Muscle of arm (tissue), 12 donors: ENCODE data around the gene IGFBP4. TPM values are rescaled to one million over a fixed set of nuclear protein-coding genes. Genes with fewer than 3 reads are reported as not detected.

ENCODE experiments used
- DNase-seq: peaks from one replicate; pipeline ENCODE4 v3.0.0-alpha.2; 2013
- polyA plus RNA-seq, 12 donors: library from polyadenylated mRNA; unstranded; fragments of 120-200 nt; gene quantifications; one replicate each; pipeline ENCODE4 v1.2.1, GENCODE V29; 2013; ENCODE audit not compliant: insufficient read length in 12 of 12

IGFBP4 gene
- polyA plus RNA-seq, 12 donors = 182 to 333 (median 234) TPM; not detected in 1

DNA sequence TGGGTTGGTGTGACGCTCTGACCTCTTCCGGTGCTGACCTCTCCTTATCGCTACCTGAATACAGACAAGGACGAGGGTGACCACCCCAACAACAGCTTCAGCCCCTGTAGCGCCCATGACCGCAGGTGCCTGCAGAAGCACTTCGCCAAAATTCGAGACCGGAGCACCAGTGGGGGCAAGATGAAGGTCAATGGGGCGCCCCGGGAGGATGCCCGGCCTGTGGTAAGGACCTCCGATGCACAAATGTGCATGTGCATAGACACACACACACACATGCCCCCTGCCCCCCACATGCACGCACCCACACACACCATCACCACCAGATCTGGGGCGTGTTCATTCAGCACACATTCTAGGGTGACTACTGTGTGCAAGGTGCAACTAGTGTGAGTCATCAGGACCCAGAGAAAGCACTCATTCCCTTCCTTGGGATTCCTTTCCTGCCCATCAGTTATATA is 9.7 kb downstream of the IGFBP4 start:
- DNase-seq = no peak

DNA sequence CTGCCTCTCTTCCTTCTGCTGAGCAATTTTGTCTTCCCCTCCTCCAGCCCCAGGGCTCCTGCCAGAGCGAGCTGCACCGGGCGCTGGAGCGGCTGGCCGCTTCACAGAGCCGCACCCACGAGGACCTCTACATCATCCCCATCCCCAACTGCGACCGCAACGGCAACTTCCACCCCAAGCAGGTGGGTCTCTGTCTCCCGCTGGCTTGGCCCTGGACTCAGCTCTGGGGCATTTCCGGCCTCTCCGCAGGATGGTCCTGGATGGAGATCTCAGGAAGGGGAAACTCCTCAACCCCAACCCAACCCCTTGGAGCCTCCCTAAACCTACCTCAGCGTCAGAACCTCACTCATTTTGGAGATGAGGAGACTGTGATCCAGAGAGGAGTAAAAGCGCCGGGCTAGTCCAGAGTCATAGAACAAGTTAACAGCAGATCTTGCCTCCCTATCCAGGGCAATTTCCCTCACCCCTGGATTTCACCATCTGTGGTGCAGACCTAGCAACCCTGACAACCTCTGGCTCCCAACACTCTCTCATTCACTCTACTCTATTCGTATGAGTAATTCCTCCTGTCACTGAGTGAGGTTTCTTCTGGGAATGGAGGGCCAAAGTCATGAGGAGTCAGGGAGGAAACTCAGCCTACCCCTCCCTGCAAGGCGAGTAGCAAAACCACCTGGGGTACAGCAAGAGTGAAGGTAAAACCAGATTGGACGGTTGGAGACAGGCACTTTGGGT is 10.8 kb downstream of the IGFBP4 start:
- no peak for DNase-seq

GRCh38 chr17:40454613-40454995 is 11.4 kb downstream of the IGFBP4 start:
- DNase-seq = no peak

DNA sequence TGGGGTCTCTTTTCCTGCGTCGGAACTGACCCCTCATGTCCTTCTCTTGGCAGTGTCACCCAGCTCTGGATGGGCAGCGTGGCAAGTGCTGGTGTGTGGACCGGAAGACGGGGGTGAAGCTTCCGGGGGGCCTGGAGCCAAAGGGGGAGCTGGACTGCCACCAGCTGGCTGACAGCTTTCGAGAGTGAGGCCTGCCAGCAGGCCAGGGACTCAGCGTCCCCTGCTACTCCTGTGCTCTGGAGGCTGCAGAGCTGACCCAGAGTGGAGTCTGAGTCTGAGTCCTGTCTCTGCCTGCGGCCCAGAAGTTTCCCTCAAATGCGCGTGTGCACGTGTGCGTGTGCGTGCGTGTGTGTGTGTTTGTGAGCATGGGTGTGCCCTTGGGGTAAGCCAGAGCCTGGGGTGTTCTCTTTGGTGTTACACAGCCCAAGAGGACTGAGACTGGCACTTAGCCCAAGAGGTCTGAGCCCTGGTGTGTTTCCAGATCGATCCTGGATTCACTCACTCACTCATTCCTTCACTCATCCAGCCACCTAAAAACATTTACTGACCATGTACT is 13.2 kb downstream of the IGFBP4 start:
- DNase-seq = no peak

DNA sequence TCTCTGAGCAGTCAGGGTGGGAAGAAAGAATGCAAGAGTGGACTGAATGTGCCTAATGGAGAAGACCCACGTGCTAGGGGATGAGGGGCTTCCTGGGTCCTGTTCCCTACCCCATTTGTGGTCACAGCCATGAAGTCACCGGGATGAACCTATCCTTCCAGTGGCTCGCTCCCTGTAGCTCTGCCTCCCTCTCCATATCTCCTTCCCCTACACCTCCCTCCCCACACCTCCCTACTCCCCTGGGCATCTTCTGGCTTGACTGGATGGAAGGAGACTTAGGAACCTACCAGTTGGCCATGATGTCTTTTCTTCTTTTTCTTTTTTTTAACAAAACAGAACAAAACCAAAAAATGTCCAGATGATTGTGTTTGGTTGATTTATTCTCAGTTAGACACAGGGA is 14.1 kb downstream of the IGFBP4 start:
- no peak for DNase-seq

DNA sequence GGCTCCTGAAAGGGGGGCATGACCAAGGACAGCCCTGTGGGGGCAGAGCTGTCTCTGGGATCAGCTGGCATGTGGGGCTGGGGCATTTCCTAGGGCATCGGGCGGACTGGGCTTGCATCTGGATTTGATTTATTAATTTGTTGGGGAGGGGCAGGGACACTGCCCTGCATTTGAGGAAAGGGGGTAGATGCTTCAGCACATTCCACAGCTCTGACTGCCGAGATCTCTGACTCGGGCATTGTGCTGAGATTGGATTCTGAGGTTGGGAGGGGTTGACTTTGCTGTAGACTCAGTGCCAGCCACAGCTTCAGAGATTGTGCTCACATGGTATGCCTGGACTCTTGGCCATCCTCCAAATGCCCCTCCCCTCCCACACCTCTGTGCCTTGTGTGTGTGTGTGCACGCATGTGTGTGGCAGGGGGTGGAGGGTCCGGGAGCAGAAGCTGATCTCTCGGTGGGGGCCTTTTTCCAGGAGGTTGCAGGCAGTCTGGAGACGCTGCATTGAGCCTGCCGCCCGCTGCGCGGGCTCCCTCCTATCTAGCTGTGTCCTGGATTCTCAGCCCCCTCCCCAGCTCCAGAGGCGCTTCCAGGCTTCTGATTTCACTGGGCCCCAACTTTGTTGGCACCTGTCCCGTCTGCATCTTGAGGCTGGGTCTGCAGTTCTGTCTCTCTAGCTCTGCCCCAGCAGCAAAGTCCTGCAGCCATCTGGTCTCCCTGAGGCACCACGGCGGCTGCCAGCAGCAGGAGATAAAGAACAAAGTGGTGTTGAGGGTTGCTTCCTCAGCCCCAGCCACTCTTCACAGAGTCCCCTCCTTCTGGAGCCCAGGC is 14.9 kb downstream of the IGFBP4 start:
- peak; percentile 45 for DNase-seq

- DNase-seq = no peak
These were observed 15.7 kb downstream of the IGFBP4 start for GRCh38 chr17:40458851-40459482.

- no peak for DNase-seq
These were observed 16.7 kb downstream of the IGFBP4 start for GRCh38 chr17:40459636-40460603.

- no peak for DNase-seq
These were observed 17.3 kb downstream of the IGFBP4 start for GRCh38 chr17:40460604-40460967.

GRCh38 chr17:40460968-40461731 is 17.9 kb downstream of the IGFBP4 start:
- peak; percentile 70 for DNase-seq

- DNase-seq = peak; percentile 65
These were observed 18.6 kb downstream of the IGFBP4 start for GRCh38 chr17:40461732-40462342.

- no peak for DNase-seq
These were observed 19.3 kb downstream of the IGFBP4 start for GRCh38 chr17:40462343-40463121.

- DNase-seq = peak; percentile 41
These were observed 19.9 kb downstream of the IGFBP4 start for GRCh38 chr17:40463122-40463550.

DNA sequence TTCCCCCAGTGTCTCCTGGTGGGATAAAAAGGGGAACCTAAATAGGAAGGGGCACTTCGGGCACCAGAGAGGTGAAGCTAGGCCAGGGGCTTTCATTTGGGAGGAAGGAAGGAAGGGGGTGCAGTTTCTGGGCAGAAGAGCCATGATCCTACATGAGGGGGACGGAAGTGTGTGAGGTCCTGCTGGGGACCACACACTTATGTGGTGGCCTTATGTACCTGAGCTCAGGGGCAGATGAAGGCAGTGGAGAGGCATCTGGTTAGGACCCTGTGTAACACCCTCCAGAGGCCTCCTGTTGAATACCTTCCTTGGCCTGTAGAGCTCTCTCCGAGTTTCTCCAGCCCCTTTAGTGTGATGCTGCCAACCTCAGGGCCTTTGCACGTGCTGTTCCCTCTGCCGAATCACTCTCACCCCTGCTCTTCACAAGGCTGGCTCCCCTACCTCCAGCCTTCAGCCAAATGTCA is 21.2 kb downstream of the IGFBP4 start:
- no peak for DNase-seq

- no peak for DNase-seq
These were observed 23.2 kb downstream of the IGFBP4 start for GRCh38 chr17:40466298-40466971.

DNA sequence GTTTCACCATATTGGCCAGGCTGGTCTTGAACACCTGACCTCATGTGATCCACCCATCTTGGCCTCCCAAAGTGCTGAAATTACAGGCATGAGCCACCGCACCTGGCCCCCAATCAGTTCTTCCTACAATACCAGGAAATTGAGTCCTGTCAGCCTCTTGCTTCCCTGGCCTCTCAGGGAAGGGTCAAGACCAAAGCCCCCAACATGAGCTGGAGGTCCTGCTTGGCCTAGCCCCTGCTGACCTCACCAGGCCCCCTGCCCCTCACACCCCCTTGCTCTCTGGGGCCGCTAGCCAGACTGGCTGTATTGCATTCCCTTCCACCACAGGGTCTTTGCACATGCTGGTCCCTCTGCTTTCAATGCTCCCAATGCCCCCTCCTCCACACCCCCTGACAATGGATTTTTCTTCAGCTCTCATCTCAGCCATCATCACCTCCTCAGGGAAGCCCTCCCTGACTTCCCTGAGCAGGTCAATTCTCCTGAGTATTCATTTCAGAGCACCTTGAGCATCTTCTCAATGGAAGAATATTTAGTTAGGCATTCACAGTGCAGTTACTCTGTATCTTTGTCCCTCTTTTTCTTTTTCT is 24.1 kb downstream of the IGFBP4 start:
- no peak for DNase-seq

DNA sequence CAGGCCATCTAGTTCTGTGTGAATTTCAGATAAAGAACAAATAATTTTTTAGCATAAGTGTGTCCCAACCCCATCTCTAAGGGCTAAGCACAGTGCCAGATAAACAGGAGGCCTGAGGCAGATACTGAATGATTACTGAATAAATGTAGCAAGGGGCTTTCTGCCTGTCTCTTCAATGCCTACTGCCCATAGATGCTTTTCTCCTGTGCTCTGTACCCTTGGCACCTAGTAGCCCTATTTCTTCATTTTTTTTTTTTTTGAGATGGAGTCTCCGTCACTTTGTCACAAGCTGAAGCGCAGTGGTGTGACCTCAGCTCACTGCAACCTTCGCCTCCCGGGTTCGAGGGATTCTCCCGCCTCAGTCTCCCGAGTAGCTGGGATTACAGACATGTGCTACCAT is 25.3 kb downstream of the IGFBP4 start:
- no peak for DNase-seq
